Body of pancreas (tissue), 4 donors: ENCODE results near the gene DLL4.

Source experiments
- POLR2A ChIP-seq, 3 donors: fragments of 450-650 bp; IDR thresholded peaks; one replicate each; pipeline ENCODE4 v1.6.1; 2016; ENCODE audit warnings: antibody characterized with exemption in 3 of 3, mild to moderate bottlenecking in 2 of 3
- TF ChIP-seq, protein P1 (sequence below), 7 experiments: fragments of 450-650 bp in 4 of 7; fragments of 200-600 bp in 3 of 7; sonication (generic) in 3 of 7; IDR thresholded peaks; one replicate each; pipeline ENCODE4 v1.5.1; 2016 to 2019; ENCODE audit warnings: antibody characterized with exemption in 7 of 7

GRCh38 chr15:40978562-40978961 is 49.4 kb downstream of the DLL4 start:
- no peak for TF ChIP-seq POLR2A (IDR thresholded peaks at IDR 0.05)
- TF ChIP-seq, protein P1, sequence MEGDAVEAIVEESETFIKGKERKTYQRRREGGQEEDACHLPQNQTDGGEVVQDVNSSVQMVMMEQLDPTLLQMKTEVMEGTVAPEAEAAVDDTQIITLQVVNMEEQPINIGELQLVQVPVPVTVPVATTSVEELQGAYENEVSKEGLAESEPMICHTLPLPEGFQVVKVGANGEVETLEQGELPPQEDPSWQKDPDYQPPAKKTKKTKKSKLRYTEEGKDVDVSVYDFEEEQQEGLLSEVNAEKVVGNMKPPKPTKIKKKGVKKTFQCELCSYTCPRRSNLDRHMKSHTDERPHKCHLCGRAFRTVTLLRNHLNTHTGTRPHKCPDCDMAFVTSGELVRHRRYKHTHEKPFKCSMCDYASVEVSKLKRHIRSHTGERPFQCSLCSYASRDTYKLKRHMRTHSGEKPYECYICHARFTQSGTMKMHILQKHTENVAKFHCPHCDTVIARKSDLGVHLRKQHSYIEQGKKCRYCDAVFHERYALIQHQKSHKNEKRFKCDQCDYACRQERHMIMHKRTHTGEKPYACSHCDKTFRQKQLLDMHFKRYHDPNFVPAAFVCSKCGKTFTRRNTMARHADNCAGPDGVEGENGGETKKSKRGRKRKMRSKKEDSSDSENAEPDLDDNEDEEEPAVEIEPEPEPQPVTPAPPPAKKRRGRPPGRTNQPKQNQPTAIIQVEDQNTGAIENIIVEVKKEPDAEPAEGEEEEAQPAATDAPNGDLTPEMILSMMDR (IDR thresholded peaks at IDR 0.05): no peak
